ENCODE results near the gene B3GALT4.

Gene B3GALT4

DNA sequence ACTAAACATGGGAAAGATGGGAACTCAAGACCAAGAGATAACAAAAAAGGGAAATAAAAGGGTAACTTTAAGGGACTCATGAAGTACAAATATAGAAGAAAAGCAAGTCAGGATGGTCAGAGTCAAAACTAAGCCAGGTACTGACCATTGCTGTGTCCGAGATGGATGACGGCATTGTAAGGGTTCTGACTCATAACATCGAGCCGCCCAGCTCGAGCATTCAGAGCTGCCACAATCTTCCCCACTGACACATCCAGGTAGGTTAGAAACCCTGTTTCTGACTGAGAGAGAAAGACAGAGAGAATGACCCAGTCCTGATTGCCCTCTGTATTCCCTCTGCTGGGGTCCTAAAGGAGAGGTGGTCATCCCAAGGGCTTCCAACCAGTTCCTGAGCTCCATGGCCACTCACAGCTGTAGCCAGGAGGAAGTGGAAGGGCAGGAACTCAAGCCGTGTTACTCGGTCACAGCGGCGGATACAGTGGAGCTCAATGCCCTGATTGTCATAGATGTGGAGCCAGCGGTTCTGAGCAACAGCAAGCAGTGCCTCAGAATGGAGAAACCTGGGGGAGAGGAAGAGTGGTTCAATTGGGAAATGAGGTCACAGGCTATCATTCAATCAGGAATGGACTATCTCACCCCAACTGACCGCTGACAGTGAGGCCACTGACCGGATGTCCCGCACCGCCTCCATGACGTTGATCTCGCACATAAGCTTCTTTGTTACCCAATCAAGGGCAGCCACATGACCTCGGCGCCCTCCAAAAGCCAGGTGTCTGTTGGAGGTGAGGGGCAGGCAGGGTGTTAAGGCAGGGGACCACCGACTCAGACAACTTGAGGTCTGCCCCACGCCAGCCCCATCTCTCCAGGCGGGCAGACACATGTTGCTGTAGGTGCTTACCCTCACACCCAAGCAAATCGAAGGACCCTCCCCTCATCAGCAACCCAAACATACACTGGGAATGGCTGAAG lies 10.3 kb downstream of the B3GALT4 start:
- intact Hi-C loops (cut with DNase I) = no loop called here
- DNase-seq = no peak

DNA sequence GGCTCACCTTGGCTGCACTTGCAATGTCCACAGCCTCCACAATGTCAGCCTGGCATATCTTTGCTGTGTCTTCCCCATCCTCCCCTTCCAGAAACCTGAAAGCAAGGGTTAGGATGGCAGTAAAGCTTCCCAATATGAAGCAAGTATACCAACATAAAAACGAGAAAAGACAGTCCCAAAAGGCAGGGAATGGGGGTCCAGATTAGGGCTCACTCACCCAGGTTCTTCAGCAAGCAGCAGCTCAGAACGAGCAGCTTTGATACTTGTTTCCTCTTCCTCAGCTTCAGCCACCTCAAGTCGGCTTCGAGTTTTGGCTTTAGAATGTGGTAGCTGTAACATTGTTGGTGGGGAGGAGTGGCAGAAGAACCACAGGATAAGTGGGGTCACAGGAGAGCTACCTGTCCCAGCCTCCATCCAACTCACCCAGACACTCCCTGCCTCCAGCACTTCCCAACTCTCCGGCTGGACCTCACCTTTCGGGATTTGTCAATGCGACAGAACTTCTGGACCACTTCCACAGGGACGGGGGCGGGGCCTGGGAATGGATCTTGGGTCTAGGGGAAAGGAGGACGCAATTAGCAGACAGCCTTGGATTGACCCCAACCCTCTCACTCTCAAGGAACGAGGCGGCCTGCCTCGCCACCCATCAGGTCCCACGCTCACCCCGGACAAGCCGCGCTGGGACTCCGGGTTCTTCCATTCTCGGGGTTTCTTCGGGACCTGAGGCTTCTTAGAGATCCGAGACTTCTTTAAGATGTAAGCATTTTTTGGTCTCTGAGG lies 11.4 kb downstream of the B3GALT4 start:
- intact Hi-C loops (cut with DNase I) = no loop called here
- no peak for DNase-seq

DNA sequence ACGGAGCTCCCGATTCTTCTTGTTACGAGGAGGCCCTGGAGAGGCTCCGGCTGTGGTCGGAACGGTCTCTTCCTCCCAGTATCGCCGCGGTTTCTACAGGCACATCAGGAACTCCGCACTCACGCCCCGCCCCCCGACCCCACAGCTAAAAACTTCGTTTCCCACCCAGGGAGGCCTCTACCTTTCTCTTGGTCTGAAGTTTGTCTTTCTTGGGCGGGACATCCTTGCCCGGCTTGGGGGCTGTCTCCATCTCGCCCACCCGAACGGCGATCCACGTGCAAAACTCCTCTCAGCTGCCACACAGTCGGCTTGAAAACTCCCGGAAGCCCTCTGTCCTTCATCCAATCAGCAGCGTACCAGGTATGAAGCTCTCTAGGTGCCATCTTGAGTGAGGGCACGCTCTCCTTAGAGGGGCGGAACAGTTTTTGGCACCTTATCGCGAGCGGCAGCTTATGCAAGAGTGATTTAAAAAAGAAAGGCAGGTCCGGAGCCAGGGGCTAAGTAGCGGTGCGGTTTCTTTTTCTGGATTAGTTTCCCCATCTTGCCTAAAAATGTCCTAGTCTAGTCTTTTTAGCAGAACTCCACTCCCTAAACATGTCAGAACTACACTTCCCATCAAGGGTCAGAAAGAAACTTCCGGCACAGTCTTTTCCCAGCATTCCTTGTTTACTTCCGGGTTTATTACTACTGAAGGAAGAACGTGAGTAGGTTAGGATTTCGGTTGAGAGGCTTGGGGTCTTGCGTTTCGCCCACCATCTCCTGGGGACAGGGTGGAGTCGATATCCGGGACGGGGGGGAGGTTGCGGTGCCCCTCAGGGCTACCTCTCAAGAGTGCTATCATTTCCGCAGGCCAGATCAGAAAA lies 12.2 kb downstream of the B3GALT4 start, which contains the start of the genes PFDN6 and WDR46:
PFDN6 (plus strand) TSS at position 681 of the 863 bp plus-strand sequence. CDS start 256 bp downstream, outside the sequence.
WDR46 (minus strand) TSS at position 319 of the 863 bp plus-strand sequence; CDS start at position 250, 69 bp downstream.
- intact Hi-C loops (cut with DNase I) = loop anchor here (1.0 kb wide), 1 partner anchor 10 kb away; no protein-coding TSS in a partner anchor
- DNase-seq = peak; percentile 71 to 96 (median 90)

DNA sequence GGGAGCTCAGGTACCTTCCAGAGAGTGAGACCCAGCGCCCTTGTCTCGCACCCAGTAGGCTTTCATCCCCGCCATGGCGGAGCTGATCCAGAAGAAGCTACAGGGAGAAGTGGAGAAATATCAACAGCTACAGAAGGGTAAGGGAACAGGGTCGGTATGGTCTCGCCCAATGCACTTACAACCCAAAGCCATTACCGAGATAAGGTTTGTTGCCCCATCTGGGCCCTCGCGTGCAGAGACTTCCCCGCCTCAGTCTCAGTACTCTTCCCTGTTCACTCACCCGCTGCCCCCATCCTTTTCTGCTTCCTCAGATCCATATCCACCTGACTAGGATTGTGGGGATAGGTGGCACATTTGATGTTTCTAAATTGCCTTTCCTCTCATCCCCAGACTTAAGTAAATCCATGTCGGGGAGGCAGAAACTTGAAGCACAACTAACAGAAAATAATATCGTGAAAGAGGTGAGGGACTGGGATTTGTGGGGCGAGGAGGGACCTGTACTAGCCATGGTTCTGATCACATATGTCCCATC lies 12.9 kb downstream of the B3GALT4 start:
- intact Hi-C loops (cut with DNase I) = loop anchor here (1.0 to 10.0 kb wide), 2 partner anchors 9 to 125 kb away; partner anchors contain the start of genes CUTA and PHF1
- no peak for DNase-seq

DNA sequence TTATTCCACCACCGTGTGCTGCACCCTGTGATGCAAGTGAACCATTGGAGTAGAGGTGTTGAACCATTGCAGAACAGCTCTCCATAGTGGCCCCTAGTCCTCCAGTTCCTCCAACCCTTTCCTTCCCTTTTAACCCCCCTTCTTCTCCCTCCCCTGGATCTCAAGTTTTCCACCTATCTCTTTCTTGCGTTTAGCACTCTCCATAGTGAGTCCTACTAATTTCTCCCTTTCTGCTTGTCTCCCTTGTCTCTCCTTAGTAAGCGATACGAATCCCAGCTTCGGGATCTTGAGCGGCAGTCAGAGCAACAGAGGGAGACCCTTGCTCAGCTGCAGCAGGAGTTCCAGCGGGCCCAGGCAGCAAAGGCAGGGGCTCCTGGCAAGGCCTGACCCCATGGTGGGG lies 13.5 kb downstream of the B3GALT4 start:
- intact Hi-C loops (cut with DNase I) = loop anchor here (10.0 kb wide), 1 partner anchor 124 kb away; the partner anchor contains the start of genes CUTA and PHF1
- DNase-seq = no peak

DNA sequence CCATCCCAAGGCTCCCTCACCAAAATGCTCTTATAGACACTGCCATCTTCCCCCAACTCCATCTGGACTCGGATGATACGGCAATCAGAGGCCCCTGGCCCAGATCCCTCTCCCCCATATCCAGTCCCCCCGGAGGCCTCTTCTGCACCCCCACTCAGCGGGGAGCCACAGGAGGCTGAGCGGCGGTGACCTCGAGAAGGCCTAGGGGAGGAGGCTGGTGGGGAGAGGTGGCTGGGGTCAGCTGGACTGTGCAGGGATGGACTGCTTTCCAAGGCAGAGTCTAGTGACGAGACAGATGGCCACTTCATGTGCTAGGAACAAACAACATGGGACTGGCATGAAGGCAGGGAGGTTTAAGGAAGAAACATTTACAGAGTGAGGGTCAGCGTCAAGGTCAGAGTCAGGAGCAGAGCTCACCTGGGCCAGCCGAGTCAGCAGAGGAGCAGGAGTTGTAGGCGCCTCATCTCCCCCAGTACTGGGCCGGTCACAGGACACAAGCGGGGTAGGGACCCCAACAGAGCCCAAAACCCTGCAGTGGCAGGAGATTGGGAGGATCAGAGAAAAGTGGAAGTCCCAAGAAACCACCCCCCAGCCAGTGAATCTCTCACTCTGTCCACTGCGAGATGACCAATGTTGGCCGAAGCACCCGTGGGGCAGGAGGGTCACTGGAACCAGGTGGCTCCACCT lies 16.2 kb downstream of the B3GALT4 start:
- intact Hi-C loops (cut with DNase I) = loop anchor here (10.0 kb wide), 1 partner anchor 122 kb away; the partner anchor contains the start of genes CUTA and PHF1
- no peak for DNase-seq

DNA sequence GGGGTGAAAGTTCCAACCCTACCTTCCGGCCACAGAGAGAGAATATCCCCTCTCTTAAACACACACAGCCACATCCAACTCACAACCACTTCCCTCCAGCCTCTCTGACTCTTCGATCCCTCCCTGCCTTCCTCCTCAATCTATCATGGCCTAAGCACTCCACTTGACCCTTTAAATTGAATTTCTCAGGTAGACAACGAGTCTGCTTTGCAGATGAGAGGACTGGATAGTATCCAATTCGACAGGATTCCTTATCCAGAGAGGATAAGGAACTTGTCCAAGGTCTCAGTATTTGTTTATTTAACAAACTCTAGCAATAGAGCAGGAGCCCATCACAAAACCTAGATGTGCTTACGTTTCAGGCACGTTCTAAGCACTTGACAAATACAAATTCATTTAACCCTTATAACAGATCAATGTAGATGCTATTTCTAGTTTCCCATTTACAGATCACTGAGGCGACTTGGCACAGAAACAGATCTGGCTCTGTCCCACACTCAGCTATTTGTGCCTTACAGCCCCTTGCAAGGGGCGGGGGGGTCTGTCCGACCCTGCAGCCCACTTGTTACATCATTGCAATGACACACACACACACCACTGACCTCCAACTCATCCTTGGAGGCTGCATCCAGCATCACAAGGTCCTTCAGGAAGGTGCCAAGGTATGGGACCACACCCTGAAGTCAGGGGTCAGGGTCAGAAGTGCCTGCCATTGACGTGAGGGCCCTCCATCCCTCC lies 17.3 kb downstream of the B3GALT4 start:
- intact Hi-C loops (cut with DNase I) = loop anchor here (10.0 kb wide), 1 partner anchor 121 kb away; the partner anchor contains the start of genes CUTA and PHF1
- DNase-seq = no peak

DNA sequence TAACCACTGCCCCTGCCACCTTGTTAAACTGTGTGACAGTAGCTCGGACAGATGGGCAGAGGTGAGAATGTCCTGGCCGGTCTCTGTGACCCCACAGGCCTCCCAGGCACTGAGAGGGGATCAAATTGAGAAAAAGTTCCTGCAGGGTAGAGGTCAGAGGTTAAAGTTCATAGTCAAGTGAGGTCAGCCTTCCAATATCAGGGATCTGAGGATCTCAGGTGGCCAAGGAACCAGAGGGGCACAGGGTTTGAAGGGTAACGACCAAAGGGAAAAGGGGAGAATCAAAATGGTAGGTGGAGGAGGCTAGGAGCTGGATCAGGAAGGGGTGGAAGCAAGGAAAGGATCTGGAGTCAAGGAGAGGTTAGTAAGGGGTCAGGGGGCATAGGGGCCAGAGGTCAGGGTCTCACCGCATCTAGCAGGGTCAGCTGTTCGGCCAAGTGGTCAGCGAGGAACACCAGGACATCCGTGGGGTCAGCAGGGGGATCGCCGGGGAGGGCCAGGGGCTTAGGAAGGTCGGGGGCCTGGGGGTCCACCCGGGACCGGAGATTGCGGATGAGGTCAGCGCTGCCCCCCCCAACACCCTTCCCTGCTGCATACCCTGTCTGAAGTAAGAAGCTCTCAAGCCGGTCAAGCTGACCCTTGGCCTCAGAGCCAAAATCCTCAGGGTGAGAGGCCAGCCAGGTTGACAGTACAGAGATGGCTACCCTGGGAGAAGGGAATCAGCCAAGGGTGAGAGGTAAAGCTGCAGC lies 18.9 kb downstream of the B3GALT4 start:
- intact Hi-C loops (cut with DNase I) = loop anchor here (10.0 kb wide), 1 partner anchor 119 kb away; the partner anchor contains the start of genes CUTA and PHF1
- DNase-seq = no peak

DNA sequence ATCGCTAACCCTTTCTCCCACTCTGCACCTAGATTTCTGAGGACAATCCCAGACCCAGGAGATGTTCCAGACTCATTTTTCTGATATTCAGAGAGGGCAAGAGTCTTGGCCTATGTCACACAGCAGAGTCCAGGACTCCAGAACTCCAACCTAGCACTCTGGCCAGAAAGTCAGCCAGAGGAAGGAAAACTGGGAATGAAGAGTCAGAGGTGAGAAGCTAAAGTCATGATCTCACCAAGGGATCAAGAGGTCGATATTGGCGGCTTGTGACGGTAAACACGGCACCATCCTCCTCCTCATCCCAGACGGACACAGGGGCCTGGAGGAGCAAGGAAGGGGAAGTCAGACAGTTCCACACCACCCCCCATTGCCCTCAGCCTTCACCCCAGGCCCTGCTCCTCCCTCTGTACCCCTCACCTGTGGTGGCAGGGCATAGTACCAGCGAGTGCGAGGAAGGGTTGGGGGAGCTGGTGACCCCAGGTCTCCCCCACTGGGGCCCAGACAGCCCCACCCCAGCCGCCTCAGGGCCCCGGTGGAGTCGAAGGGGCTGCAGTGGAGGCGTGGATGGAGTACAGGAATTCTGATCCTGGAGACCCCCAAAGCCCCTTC lies 20.0 kb downstream of the B3GALT4 start:
- DNase-seq = no peak
- intact Hi-C loops (cut with DNase I) = loop anchor here (10.0 kb wide), 1 partner anchor 118 kb away; the partner anchor contains the start of genes CUTA and PHF1

DNA sequence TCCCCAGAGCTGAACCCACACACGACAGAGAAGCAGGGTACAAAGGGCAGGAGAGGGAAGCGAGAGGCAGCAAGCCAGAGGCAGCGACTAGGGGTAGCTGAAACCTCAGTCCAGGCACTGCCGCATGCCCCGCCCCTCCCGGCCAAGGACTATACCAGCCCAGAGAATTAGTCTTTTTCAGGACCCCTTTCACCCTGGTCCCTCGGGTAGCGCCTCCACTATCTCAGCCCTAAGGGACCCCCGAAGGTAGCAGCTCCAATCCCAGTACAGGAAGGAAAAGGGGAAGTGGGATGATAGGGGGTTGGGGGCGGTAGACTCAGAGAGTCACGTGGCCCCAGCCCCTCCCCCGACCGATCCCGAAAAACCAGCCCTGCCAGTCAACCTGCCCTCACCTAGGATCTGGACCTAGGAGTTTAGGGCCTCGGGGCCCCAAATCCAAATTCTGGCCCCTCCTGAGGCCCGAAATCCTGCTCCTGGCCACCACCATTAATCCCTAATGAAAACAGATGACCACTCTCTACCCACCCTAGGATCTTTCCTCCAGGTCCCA lies 20.6 kb downstream of the B3GALT4 start:
- intact Hi-C loops (cut with DNase I) = loop anchor here (10.0 kb wide), 1 partner anchor 117 kb away; the partner anchor contains the start of genes CUTA and PHF1
- peak in 13 of 42 donors; percentile 23 to 56 (median 34) for DNase-seq

DNA sequence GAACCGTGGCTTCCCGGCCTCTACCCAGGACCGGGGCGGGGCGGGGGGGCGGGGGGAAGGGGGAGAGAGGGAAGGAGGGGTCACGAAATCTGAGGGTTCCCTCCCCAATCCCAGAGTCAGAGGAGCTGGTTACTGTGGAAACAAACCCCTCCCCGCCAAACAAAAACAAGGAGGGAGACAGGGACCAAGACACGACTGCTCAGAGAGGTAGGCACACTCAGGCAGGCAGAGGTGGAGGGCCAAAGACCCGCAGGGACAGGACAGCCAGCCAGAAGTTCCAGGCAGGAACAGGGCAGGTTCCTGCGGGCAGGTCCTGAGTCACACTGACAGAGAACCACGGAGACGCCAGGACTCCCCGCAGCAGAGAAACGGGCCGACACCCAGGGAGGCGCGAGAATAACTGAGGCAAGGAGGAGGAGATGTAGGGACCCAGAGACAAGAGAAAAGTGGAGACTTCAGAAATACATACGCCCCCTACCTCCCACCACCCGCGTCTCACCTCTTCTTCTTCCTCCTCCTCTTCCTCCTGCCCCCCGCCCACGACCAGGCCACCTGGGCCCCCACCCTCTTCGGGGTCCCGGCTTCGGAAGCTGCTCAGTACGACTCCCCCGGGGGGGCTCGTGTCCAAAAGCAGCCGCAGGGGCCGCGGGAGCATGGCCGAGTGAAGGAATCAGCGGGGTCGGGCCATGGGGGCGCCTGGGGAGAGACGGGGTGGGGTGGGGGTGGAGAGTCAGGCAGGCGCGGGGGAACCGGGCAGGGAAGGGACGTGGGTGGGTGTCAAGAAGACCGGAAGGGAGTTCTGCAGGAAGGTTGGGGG lies 21.2 kb downstream of the B3GALT4 start:
- intact Hi-C loops (cut with DNase I) = loop anchor here (10.0 kb wide), 1 partner anchor 117 kb away; the partner anchor contains the start of genes CUTA and PHF1
- DNase-seq = peak in 30 of 42 donors; percentile 15 to 75 (median 58)

DNA sequence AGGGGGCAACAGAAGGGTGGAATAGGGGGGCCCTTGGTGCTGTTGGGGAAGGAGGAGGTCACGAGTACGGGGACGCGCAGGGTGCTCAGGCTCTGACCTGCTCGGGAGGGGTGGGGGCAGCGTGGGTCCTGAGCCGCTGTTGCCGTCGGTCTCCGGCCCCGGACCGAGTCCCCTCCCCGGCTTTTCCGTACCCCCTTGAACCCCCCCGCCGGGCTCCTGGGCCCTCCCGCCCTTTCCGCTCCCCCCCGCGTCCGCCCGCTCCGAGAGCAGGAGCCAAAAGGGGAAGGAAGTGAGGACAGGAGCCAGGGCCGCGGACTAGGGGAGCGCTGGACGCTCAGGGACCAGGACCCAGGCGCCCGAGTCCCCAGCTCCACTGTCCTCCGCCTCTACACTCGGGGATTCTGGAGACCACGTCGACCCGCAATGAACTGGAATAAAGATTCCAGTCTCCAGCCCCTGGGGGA lies 21.9 kb downstream of the B3GALT4 start, which contains the start of gene RGL2:
RGL2 (minus strand) TSS at position 170 of the 464 bp plus-strand sequence. CDS start 332 bp downstream, outside the sequence.
- intact Hi-C loops (cut with DNase I) = loop anchor here (1.0 to 10.0 kb wide), 2 partner anchors 10 to 116 kb away; partner anchors contain the start of genes CUTA, PFDN6, PHF1 and WDR46
- peak; percentile 56 to 90 (median 83) for DNase-seq

DNA sequence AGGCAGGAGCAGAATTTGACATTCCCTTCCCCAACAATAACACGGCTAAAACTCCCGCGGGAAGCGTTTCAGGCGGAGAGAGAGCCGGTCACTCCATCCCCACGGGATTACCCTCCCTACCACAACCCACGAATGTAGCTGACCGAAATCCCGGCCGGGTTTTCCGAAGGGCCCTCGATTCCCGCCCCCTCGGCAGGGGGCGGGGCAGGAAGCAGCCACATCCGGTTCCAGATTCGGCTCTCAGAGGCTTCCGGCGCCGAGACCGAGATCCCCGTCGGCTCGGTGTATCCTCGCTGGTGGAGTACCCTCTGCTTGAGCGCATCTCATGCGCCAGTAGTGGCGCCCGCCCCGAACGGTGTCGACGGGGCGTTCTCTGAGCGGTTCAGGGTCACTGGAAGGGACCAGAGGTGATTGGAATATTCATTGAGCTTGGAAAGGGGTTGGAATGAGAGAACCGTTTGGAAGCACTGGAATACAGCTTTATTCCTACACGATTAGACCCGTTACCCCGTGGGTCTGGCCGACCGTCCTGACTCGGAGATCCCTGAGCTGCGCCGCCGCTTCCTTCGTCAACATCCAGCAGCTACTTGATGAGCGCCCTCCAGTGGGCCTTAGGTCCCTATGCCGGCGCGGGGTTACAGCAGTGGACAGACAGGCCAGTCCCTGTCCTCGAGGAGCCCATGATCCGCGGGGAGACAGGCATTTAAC lies 22.5 kb downstream of the B3GALT4 start:
- intact Hi-C loops (cut with DNase I) = loop anchor here (1.0 to 10.0 kb wide), 2 partner anchors 10 to 115 kb away; partner anchors contain the start of genes CUTA, PFDN6, PHF1 and WDR46
- DNase-seq = peak; percentile 77 to 97 (median 92)
